ENCODE results near the gene RAD21L1.

GRCh38 chr20:1177680-1178079, 48.2 kb upstream of the RAD21L1 start:
- TF ChIP-seq POLR2A (IDR thresholded peaks at IDR 0.05; ENCODE audit: low read depth) (no peak), CTCF (IDR thresholded peaks at IDR 0.05) (no peak), POLR2AphosphoS5 (IDR thresholded peaks at IDR 0.05) (no peak), EP300 (IDR thresholded peaks at IDR 0.05) (no peak)

All from esophagus muscularis mucosa (tissue), 4 donors.